ENCODE measurements around the gene SPIN1. TPM values are rescaled to one million over a fixed set of nuclear protein-coding genes. Genes with fewer than 3 reads are reported as not detected.

SPIN1 gene
- total and polyA plus RNA-seq, 2 experiments from 2014 or later = 49.0 to 158 TPM

DNA sequence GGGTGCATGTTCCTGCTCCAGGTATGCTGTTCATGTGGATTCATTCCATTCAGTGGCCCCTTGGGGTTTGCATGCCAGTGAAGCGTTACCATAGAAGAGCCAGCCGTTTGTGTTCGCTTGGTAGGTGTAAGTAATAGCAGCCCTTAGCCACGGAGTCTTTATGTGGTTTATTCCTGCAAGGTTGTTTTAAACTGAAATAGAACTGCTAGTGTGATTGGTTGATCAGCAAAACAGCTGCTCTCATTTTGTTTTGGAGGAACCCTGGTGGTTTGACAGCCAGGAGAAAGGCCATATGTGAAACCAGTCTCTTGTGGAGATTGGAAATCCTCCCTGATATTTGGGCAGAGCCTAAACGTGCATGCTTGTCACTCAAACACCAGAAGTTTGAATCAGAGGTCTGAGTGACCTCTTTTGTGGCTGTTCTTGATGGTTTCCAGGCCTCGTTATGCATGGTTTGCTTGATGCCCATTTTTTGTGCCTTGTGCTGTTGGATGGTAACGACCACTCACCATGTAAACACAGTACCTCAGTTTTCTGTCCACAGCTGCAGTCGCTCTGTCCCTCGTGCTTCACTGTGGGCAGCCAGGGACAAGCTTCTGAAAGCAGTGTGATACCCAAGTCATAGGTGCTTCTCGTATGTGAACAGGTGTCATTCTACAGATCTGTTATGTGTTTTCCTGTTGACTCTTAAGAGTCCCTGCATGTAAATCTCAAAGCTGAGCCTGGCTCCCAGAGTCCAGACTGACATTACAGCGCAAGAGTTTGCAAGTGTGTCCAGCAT is 88.4 kb downstream of the SPIN1 start:
- Mint-ChIP-seq H3K4me3 (no peak overlapping the region), H3K27ac (no peak overlapping the region; the same call in 1 of the 2 replicates), H3K9me3 (no peaks in the 10 kb centered on the region), H3K27me3 (ENCODE audit: insufficient read depth, low read depth, poor library complexity) (peaks cover 3% of the 10 kb centered on the region), H3K36me3 (ENCODE audit: low read depth) (peaks cover 39% of the 10 kb centered on the region; the same call in 2 of the 3 replicates), H3K4me1 (peaks cover 10% of the 10 kb centered on the region; the same call in 2 of the 3 replicates)
- H2AFZ ChIP-seq = no peak overlapping the region
- no peaks in the 10 kb centered on the region for H3K9me2 ChIP-seq (ENCODE audit: insufficient read depth)
- peak; percentile 45; the same call in 2 of the 3 replicates for ATAC-seq
- H3K4me1 ChIP-seq (ENCODE audit: insufficient read depth) = 0 out of 2 replicates have a peak, but pooled peaks cover 4% of the 10 kb centered on the region
- H3K27ac ChIP-seq (ENCODE audit: low read depth) = peak overlapping the region; percentile 56; the same call in 1 of the 2 replicates
- H3K27me3 ChIP-seq (ENCODE audit: insufficient read depth) = no peaks in the 10 kb centered on the region
- H3K4me2 ChIP-seq = no peak overlapping the region
- peaks cover 4% of the 10 kb centered on the region; the same call in 1 of the 2 replicates for H3K36me3 ChIP-seq (ENCODE audit: insufficient read depth)
- no peak for DNase-seq (ENCODE audit: low spot score)
- H3K79me2 ChIP-seq (replicated peaks; ENCODE audit: insufficient read depth) = peaks cover 68% of the 10 kb centered on the region
- TF ChIP-seq NANOG (IDR thresholded peaks at IDR 0.05; ENCODE audit: borderline replicate concordance) (no peak), POLR2AphosphoS5 (IDR thresholded peaks at IDR 0.05; ENCODE audit: low read depth) (no peak), CREB1 (CRISPR knock-in tag; IDR thresholded peaks at IDR 0.05; ENCODE audit: low read depth) (no peak), ZNF331 (CRISPR knock-in tag; IDR thresholded peaks at IDR 0.05; ENCODE audit: low read depth) (no peak)
- TF ChIP-seq, protein P1, sequence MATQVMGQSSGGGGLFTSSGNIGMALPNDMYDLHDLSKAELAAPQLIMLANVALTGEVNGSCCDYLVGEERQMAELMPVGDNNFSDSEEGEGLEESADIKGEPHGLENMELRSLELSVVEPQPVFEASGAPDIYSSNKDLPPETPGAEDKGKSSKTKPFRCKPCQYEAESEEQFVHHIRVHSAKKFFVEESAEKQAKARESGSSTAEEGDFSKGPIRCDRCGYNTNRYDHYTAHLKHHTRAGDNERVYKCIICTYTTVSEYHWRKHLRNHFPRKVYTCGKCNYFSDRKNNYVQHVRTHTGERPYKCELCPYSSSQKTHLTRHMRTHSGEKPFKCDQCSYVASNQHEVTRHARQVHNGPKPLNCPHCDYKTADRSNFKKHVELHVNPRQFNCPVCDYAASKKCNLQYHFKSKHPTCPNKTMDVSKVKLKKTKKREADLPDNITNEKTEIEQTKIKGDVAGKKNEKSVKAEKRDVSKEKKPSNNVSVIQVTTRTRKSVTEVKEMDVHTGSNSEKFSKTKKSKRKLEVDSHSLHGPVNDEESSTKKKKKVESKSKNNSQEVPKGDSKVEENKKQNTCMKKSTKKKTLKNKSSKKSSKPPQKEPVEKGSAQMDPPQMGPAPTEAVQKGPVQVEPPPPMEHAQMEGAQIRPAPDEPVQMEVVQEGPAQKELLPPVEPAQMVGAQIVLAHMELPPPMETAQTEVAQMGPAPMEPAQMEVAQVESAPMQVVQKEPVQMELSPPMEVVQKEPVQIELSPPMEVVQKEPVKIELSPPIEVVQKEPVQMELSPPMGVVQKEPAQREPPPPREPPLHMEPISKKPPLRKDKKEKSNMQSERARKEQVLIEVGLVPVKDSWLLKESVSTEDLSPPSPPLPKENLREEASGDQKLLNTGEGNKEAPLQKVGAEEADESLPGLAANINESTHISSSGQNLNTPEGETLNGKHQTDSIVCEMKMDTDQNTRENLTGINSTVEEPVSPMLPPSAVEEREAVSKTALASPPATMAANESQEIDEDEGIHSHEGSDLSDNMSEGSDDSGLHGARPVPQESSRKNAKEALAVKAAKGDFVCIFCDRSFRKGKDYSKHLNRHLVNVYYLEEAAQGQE (IDR thresholded peaks at IDR 0.05; ENCODE audit: unreplicated experiment) = no peak
- no peaks in the 10 kb centered on the region for H3F3A ChIP-seq (replicated peaks; ENCODE audit: low read depth)
- peaks cover 9% of the 10 kb centered on the region; the same call in 1 of the 2 replicates for H4K20me1 ChIP-seq (replicated peaks; ENCODE audit: insufficient read depth)
- H3K4me3 ChIP-seq = no peak overlapping the region

DNA sequence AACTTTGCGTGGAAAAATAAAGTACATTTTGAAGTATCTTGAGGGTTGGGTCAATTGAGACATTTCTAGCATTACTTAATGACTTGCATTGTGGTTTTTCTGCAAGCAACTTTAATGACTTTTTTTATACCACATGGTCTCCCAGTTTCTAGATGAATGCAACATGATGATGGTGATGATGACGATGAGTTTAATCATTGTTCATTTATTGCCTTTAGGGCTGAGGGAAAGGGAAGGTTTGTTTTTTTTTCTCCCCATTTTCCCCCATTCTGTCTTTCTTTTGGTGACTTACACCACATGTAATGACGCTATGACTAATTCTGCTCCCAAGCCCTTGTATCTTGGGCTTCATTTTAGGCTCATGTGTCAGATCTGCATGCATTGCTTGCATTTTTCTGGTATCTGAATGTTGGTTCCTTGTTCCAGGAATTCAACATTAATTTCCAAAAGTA is 89.1 kb downstream of the SPIN1 start:
- H3K4me3 Mint-ChIP-seq = no peak overlapping the region
- Histone ChIP-seq H4K20me1 (replicated peaks; ENCODE audit: insufficient read depth) (peaks cover 9% of the 10 kb centered on the region; the same call in 1 of the 2 replicates), H3K4me1 (ENCODE audit: insufficient read depth) (0 out of 2 replicates have a peak, but pooled peaks cover 4% of the 10 kb centered on the region), H3K27me3 (ENCODE audit: insufficient read depth) (no peaks in the 10 kb centered on the region), H3K36me3 (ENCODE audit: insufficient read depth) (peaks cover 4% of the 10 kb centered on the region; the same call in 1 of the 2 replicates), H3K4me3 (no peak overlapping the region), H3K4me2 (no peak overlapping the region), H2AFZ (no peak overlapping the region), H3F3A (replicated peaks; ENCODE audit: low read depth) (no peaks in the 10 kb centered on the region), H3K79me2 (replicated peaks; ENCODE audit: insufficient read depth) (peaks cover 64% of the 10 kb centered on the region), H3K27ac (ENCODE audit: low read depth) (no peak overlapping the region), H3K9me2 (ENCODE audit: insufficient read depth) (no peaks in the 10 kb centered on the region)
- H3K9me3 Mint-ChIP-seq = no peaks in the 10 kb centered on the region
- ATAC-seq (no peak), DNase-seq (ENCODE audit: low spot score) (no peak)
- no peak overlapping the region for H3K27ac Mint-ChIP-seq
- peaks cover 7% of the 10 kb centered on the region for H3K27me3 Mint-ChIP-seq (ENCODE audit: insufficient read depth, low read depth, poor library complexity)
- peaks cover 10% of the 10 kb centered on the region; the same call in 2 of the 3 replicates for H3K4me1 Mint-ChIP-seq
- peaks cover 37% of the 10 kb centered on the region; the same call in 2 of the 3 replicates for H3K36me3 Mint-ChIP-seq (ENCODE audit: low read depth)
- TF ChIP-seq ZNF114 (CRISPR knock-in tag; IDR thresholded peaks at IDR 0.05) = no peak
- no peak for TF ChIP-seq NANOG (IDR thresholded peaks at IDR 0.05; ENCODE audit: borderline replicate concordance)
- TF ChIP-seq, protein P2, sequence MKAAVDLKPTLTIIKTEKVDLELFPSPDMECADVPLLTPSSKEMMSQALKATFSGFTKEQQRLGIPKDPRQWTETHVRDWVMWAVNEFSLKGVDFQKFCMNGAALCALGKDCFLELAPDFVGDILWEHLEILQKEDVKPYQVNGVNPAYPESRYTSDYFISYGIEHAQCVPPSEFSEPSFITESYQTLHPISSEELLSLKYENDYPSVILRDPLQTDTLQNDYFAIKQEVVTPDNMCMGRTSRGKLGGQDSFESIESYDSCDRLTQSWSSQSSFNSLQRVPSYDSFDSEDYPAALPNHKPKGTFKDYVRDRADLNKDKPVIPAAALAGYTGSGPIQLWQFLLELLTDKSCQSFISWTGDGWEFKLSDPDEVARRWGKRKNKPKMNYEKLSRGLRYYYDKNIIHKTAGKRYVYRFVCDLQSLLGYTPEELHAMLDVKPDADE (IDR thresholded peaks at IDR 0.05) = no peak
- TF ChIP-seq EZH2 (IDR thresholded peaks at IDR 0.05; ENCODE audit: low read depth, unreplicated experiment) = no peak
- no peak for TF ChIP-seq ZNF331 (CRISPR knock-in tag; IDR thresholded peaks at IDR 0.05; ENCODE audit: low read depth)
- no peak for TF ChIP-seq CREB1 (CRISPR knock-in tag; IDR thresholded peaks at IDR 0.05; ENCODE audit: low read depth)
- no peak for TF ChIP-seq EZH2phosphoT487 (IDR thresholded peaks at IDR 0.05; ENCODE audit: unreplicated experiment)
- no peak for TF ChIP-seq STAT1 (IDR thresholded peaks at IDR 0.05; ENCODE audit: unreplicated experiment)
